GM18867 (cell line): ENCODE data around the gene ALAS1.
"Not testable (repeated sequence)": the region's sequence is repeated elsewhere in the genome, so short reads cannot be mapped to it uniquely, and the experiment has no call there.

ENCODE experiments used
- ATAC-seq: cut with Tn5 transposase; IDR thresholded peaks from one replicate; pipeline ENCODE4 v1.9.1; 2021; ENCODE audit warnings: mild to moderate bottlenecking, moderate library complexity; ENCODE audit not compliant: unreplicated experiment

ALAS1 gene

DNA sequence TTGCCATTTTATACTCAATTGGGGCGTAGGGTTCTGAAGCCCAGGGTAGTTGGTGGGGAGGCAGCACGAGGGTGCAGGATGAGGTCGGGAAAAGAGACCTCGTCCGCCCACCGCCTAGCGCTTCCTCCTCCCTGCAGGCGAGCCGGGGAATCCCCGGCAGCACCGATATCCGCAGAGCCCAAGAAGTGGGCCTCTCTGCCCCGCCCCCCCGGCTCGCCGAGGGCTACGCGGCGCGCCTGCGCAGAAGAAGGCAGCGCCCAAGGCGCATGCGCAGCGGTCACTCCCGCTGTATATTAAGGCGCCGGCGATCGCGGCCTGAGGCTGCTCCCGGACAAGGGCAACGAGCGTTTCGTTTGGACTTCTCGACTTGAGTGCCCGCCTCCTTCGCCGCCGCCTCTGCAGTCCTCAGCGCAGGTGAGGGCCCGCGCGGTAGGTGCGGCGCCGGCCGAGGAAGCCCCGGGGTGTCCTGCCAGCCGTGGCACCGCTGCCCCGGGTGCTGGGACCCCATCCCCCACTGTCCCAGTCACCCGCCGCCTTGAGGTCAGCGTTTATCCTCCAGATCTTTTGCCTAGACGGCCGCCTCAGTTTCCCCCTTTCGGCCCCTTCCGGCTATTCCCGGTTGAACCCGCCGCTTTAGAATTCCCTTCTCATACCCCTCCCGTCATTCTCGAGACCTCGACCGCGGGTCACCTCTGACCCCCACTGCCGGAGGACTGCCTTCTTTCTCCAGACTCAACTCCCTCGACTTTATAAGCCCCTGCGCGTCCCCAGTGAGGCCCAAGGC is at the start of gene ALAS1:
TSS of gene ALAS1 (plus strand) at position 319 of the 784 bp plus-strand sequence. CDS start 1,082 bp downstream, outside the sequence.
- ATAC-seq: peak; percentile 82

DNA sequence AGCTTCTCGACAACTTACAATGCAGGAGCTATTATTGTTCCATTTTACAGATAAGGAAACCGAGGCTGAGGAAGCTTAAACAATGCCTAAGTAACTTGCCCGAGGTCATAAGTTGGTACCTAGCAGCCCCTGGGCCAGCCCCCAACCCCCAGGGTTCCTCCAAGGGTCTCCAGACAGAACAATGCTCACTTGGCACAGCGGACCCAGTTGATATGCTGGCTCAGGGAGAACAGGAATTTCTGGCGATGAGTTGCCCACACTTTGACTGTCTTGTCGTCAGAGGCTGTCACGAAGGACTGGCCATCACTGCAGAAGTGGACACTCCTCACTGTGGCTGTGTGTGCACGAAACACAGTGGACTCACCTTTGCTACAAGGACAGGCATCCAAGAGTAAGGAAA is 48.9 kb upstream of the ALAS1 start:
- ATAC-seq: no peak

DNA sequence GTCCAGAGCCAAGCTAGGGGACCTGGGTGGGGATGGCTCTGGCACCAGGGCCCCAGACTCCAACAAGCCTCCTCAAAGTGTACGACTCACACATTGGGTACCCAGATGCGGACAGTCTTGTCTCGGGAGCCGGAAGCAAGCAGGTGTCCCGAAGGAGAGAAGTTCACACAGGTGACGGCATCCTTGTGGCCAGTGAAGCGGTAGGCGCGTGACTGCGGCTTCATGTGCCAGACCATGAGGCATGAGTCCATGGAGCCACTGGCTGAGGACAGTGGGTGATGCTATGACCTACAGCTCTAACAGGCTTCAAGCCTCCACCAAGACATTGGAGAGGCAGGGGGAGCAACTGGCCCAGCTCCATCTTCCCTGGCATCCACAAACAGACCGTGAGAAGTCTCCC is 48.2 kb upstream of the ALAS1 start:
- ATAC-seq: no peak

DNA sequence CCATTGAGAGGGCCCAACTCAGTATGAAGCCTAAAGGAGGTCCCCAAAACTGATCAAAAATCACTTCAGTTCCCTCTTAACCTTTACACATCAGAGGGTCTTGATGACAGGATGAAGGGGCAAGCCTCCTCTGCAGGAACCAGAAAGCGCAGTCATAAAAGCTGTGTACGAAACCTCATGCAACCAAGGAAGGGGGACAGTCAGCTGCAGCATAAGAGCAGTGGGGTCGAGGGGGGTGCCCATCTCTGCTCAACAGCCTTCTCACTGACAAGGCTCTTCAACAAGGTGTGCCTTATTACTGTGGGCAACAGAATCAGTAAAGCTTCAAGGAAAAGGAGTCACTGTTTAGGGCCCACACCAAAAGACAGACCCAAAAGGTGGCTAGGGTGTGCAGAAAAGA is 47.6 kb upstream of the ALAS1 start:
- no peak for ATAC-seq

DNA sequence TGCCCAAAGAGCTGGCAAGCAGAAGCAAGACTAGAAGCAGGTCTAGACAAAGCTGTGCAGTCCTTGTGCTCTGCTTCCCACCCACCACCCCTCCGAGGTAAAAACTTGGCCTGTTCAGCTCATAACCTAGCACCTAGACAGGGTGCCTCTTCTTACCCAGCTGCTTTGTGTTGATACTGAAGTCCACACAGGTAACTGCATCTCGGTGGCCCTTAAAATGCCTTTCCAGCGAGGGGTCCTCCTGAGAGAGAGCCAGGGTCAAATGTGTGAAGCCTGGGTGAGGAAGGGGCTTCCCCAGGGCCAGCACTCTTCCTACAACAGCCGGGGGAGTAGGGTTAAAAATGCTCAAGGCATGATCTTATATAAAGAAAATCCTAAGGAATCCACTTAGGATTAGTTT is 47.1 kb upstream of the ALAS1 start:
- ATAC-seq: no peak

DNA sequence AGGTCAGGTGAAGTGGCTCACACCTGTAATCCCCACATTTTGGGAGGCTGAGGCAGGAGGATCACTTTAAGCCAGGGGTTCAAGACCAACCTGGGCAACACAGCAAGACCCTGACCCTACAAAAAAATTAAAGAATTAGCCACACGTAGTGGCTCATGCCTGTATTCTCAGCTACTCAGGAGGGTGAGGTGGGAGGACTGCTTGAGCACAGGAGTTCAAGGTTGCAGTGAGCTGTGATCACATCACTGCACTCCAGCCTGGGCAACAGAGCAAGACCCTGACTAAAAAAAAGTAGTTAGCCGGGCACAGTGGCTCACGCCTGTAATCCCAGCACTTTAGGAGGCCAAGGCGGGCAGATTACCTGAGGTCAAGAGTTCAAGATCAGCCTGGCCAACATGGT is 46.0 kb upstream of the ALAS1 start:
- not testable (repeated sequence) for ATAC-seq

DNA sequence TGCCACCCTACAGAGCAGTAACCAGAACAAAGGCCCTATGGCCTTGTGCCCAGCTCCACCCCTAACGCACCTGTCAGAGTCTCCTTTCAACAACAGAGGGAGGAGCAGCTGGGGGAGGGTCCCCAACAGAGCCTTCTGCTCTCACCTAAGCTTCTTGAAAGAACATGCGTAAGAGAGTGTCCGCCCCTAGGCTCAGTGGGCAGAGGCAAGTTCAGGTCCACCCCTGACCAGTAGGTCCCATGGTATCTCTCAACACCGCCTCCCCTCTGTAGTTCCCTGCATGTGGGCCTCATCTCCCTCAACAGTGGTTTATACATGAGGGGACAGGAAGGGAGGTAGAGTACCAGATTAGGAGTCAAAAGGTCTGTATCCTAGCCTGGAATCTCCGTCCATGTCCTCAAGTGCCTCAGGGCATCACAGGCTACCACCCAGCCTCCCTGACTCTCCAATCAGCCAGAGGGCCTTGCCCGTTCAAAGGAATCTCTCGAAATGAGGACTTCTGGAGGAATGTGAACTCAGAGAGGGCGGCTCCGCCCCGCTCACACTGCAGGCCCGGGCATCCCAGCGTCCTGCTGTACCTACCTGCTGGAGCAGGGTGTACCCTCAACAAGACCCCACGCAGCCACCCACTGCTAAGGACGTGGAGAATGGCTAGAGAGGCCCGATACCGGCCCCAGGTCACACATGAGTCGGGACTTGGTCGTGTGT is 44.4 kb upstream of the ALAS1 start:
- peak; percentile 3 for ATAC-seq

DNA sequence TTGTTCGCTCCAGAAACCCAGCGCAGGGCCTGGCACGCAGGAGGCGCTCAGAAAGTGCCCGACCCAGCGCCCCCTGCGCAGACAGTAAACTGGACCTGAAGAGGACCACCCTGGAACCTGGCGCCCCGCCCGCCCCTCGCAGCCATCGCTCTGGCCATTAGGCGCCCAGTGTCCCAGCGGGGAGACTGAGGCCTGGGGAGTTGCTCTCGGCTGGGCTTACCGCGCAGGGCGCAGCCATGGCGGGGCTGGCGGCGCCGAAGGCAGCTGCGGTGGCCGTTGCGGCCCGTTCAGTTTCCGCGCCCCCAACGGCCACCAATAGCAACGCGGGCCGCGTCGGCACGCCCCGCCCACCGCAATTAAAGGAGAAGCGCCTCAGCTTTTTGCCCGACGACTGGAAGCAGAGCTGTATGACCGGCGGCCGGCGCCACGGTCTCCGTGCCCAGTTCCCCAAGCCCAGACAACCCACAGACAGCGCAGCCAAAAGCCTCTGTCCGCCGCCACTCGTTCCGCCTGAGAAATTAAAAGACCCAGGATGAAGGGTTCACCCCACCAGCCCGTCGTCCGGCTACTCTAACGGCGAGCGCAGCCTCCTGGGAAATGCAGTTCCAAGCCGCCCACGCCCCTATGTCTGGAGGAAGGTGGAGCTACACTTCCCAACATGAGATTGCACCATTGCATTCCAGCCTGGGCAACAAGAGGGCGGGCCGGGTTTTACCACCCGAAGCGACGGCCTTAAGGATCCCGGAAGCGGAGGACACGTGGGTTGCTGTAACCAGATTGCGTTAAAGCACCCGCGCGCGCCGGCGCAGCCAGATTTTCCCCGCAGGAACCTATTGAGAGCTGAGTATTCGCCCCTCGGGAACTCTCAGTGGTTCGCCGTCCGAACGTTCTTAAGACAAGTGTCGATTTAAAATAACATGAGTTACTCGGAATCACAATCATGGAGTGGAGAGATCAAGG is 43.5 kb upstream of the ALAS1 start, which contains the start of gene POC1A:
TSS of gene POC1A (minus strand) at position 289 of the 960 bp plus-strand sequence. CDS start at position 238, 51 bp downstream.
- ATAC-seq: peak; percentile 78

DNA sequence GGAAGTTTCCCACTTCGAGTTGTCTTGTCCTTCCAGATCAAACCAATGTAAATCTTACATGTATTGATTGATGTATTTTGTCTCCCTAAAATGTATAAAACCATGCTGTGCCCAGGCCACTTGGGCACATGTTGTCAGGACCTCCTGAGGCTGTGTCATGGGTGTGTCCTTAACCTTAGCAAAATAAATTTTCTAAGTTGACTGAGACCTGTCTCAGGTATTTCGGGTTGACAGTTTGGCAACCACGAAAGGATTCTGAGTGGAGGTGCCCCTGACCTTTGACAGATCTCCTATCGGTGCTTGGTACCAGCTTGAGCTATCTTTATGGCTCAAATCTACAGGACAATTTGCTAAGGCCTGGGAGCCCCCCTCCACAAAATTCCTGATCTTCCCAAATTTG is 42.0 kb upstream of the ALAS1 start:
- ATAC-seq: no peak

DNA sequence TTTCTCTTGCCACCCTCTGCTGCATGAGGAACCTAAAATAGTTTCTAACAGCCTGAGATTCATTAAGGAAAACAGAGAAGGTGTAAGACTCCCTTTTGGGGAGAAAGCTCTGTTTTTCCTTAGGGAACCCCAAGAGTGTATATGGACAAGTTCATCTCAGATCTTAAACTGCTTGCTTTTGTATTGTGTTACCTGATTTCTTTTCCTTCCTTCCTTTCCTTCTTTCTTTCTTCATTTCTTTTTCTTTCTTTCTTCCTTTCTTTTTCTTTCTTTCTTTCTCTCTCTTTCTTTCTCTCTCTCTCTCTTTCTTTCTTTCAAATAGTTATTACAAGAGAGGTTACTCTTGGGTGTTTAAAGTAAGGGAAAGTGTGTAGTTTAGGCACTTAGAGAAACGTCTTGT is 38.5 kb upstream of the ALAS1 start:
- ATAC-seq: no peak

DNA sequence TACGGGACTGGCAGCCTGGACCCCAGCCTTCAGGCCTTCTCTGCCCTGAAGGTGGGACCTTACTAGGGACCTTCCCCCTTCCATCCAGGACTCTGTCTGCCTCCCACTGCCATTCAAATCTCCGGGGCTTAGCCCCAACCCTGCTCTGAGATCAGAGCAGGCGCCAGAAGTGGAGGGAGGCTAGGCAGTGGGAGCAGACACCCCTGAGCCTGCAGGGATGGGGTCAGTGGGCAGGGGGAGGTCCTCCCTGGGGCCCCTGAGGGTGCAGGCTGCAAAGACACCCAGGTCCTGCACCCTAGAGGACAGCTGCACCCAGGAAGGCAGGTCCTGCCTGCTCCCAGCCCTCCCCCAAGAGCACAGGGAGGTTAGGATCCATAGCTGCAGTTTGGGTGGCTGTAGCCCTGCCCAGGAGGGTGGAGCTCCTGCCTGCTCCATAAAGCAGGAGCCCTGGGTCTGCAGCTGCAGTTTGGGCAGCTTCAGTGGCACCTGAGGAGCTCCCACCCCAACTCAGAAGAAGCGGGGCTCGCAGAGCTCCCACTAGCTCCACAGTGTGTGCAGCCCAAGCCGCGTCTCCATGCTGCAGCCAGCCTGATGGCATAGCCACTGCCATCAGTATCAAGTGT is 35.6 kb upstream of the ALAS1 start:
- ATAC-seq: no peak

DNA sequence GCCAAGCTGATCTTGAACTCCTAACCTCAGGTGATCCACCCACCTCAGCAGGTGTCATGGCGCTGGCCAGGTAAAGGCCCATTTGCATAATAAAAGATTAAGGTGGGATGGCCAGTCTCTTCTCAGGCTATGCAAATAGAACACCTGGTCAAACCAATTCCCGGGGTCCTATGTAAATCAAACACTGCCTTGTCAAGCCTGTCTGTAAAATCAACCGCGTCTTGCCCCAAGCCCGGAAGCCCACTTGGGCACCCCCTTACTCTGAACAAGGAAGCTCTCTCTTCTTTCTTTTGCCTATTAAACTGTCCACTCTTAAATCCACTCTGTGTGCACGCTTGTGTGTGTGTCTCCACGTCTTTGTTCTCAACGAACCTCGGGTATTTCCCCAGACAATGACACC is 30.7 kb upstream of the ALAS1 start:
- ATAC-seq: no peak

DNA sequence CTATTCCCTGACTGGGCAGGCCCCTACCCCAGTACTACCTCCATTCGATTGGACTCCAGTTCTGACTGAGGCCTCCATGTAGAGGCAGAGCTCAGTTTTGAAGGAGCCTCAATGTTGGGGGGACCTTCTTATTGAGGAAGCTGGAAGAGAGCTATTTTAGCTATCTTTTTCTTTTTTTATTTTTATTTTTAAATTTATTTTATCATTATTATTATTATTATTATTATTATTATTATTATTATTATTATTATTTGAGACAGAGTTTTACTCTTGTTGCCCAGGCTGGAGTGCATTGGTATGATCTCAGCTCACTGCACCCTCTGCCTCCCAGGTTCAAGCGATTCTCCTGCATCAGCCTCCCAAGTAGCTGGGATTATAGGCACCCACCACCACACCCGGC is 27.7 kb upstream of the ALAS1 start:
- ATAC-seq: not testable (repeated sequence)

DNA sequence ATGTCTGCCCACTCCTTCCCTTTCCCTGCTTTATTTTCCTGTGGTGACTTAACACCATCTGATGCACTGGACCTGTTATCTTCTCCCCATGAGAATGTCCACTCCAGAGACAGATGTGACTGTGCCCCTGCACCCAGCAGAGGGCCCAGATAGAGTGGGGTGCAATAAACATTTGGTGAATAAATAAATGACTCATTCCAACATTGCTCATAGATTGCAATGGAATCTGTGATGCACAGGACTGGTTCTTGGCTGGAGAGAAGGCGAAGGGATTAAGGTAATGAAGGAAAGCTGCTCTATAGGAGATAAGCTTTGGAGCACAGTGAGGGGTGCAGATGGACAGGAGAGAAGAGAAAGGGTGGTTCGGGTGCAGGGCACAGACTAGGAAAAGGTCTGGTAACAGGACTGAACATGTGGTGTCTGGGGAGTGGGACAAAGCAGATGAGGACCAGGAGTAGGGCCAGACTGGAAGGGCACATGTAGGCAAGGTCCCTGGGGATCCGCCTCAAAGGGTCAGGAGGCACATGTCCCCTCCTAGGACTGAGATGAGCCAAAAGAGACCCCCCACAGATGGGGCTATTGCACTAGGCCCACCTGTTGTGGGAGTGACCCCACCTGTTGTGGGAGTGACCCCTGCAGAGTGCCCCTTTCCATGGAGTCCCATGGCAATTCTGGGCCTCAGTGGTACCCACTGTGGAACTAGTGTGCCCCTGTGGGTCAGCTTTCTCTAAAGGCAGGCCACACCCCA is 26.3 kb upstream of the ALAS1 start:
- no peak for ATAC-seq

DNA sequence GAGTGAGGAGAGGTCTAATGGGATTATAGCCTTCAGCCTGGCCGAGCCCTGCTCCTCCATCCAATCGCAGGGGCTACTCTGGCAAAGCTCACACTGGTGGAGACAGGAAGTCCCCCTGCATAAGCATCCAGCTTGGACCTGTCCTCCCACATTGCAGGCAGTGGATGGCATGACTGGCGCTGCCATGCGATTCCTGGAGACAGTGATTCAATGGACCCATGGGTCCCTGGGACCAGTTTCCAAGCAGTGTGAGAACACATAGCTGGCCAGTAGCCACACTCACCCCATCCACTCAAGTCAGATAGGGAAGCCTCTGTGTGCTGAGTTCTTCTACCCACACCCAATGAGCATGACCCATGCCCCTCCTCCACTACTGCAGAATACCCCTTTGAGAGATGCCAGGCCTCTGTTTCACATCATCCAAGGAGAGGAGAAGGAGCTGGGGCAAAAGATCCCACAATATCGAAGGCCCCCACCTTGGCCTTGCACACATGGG is 25.6 kb upstream of the ALAS1 start:
- ATAC-seq: no peak

DNA sequence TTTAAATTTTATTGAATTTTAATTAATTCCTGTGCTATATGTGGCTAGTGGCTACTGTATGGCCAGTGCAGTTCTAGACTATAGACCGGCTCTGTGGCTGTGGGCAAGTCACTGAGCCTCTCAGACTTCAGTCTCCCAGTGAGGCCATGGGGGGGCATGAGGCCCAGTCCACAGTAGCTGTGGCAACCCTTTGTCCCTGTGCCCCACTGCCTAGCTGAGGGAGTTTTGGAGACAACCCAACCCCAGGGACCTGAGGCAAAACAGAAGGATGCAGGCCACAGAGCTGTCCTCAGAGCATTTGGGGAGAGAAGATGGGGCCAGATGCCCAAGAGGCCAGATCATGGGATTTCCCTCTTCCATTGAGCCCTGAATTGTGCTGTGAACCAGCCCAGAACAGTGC is 24.9 kb upstream of the ALAS1 start:
- ATAC-seq: no peak

DNA sequence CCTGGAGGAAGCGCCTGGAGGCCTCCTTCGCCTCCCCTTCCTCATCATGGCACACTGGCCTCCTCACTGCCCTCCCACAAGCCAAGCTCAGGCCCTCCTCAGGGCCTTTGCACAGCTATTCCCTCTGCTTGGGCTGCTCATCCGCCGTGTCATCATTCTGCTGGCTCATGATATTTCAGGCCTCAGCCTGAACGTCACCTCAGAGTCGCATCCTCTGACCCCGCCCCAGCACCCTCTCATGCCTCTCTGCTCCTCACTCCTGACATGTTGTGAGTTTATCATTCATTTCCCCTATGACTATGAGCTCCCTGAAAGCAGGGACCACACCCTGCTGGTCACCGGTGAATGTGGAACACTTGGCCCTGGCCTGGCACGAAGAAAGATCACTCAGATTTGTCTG is 23.1 kb upstream of the ALAS1 start:
- no peak for ATAC-seq

DNA sequence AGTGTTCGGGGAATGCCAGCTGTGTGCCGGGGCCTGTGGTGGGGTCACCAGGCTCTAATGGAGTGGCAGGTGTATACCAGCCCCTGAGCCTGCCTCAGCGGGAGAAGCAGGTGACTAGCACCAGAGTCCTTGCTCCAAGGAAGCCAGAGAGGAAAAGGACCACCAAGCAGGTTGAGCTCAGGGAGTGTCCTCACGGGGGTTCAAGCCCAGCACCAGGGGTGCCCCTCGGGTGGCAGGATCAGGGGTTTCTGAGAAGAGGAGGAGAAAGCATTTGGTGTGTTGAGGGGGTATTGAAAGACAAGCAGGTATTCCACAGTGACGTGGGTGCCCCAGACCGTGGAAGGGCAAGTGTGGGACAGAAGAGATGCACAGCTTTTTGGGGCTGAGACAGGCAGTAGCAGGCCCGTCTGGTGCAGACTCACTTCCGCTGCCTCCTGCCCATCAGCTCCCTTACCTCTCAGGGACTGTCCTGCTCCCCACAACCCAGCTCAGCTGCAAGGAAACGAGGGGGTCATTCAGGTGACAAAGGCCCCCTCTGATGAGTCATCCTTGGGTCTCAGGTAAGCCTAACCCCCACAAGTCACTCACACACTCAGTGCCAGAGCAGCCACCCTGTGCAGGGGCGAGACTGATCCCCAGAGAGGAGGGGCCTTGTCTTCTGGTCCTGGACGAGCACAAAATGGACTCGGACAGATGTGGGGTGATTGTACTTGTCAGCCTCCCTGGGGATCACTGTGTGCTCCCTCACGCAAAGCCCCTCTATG is 22.4 kb upstream of the ALAS1 start:
- ATAC-seq: no peak

DNA sequence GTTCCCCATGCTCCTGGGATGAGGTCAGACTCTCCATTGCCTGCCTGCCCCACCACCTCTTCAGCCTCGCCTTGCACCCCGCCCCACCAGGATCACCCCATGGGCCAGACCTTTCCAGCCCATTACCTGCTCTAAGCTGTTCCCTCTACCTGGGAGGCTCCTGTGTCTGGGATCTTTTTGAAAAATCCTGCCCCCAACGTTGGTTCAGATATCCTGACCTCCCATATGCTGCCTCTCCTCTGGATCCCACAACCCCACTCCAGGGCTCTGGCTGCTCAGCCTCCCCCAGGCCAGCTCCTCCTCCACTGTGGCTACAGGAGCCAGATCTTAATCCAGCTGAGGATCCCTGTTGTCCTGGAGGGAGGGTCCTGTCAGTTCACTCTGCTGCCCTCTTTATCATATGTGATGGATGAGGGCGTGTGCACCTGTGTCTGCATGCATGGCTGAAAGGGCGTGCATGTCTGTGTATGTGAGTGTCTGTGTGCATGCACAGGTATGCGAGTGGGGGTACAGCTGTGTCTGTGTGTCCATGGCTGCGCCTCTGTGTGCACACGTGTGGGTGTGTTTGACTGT is 21.7 kb upstream of the ALAS1 start:
- no peak for ATAC-seq
